ENCODE results near the gene JPH2. TPM values are rescaled to one million over a fixed set of nuclear protein-coding genes. Genes with fewer than 3 reads are reported as not detected.

The JPH2 gene
- total RNA-seq, 4 donors from 2014 or later, result 0.17 to 8.7 (median 4.0) TPM

DNA sequence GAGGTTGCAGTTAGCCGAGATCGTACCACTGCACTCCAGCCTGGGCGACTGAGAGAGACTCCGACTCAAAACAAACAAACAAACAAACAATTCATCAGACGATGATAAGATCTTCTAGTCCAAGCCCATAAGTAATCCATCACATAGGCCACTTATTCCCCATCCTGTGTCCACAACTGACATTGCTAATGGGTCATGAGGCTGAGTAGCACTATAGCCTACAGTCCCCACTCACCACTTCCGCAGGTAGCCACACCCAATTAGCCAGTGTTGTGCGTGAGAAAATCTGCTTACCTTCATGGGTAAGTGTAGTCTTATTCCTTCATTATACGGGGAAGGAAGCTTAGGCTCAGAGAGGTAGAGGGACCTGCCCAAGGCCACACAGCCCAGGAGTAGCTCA is 13.1 kb downstream of the JPH2 start:
- TF ChIP-seq, protein P1, sequence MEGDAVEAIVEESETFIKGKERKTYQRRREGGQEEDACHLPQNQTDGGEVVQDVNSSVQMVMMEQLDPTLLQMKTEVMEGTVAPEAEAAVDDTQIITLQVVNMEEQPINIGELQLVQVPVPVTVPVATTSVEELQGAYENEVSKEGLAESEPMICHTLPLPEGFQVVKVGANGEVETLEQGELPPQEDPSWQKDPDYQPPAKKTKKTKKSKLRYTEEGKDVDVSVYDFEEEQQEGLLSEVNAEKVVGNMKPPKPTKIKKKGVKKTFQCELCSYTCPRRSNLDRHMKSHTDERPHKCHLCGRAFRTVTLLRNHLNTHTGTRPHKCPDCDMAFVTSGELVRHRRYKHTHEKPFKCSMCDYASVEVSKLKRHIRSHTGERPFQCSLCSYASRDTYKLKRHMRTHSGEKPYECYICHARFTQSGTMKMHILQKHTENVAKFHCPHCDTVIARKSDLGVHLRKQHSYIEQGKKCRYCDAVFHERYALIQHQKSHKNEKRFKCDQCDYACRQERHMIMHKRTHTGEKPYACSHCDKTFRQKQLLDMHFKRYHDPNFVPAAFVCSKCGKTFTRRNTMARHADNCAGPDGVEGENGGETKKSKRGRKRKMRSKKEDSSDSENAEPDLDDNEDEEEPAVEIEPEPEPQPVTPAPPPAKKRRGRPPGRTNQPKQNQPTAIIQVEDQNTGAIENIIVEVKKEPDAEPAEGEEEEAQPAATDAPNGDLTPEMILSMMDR (IDR thresholded peaks at IDR 0.05; ENCODE audit: low read depth), result no peak

DNA sequence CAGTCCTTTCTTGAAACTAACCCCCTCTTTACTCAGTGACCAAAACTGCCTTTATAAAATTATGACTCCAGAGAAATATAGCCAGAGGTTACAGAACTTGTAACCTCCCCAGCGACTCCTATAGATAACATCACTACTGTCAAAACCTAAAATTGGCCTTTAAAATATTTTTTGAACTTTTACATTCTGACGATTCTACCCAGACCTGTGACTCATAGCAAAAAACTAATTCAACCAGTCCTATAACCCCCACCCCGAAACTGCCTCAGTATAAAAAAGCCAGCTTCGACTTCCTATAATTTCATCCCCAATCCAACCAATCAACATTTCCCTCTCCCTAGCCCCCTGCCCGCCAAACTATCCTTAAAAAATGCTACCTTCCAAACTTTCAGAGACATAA is 13.9 kb downstream of the JPH2 start:
- TF ChIP-seq, protein P1 (IDR thresholded peaks at IDR 0.05; ENCODE audit: low read depth), result no peak

DNA sequence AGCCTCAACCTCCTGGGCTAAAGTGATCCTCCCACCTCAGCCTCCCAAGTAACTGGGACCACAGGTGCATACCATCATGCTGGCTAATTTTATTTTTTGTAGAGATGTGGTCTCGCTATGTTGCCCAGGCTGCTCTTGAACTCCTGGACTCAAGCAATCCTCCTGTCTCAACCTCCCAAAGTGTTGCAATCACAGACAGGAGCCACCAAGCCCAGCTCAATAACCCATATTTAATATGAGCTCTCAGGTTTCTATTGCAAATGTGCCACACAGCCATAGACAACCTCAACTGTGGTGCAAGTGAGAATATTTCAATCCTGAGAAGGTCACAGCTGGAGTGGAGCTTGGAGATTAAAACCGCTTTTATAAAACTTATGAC is 14.4 kb downstream of the JPH2 start:
- TF ChIP-seq, protein P1 (IDR thresholded peaks at IDR 0.05; ENCODE audit: low read depth), result no peak

DNA sequence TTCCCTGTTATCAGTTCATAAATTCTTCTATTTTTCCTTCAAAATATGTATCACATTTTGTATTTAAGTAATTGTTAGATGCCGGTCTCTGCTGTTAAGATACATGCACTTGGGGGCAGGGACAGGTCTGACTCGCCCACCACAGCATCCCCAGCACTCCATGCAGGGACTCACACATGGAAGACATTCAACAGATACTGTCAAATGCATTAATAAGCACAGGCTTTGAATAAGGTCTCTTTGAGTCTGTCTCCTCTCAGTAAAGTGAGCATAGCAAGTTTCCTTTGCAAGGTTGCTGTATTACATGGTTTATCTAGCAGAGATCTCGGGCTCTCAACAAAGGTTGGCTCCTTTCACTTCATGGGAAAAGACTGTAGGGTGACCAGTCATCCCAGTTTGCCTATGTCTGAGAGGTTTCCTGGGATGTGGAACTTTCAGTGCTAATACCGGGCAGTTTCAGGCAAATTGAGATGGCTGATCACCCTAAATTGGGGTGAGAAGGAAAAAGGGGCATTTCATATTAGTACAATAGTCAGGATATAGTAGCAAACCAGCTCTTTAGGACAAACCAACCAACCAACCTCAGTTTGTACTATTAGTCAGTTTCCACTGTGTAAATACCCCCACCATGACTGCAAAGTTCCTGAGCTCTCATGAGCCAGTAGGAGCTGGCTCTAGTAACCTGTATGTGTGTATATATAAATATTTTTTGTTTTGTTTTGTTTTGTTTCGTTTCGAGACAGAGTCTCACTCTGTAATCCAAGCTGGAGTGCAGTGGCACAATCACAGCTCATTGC is 15.0 kb downstream of the JPH2 start:
- TF ChIP-seq, protein P1 (IDR thresholded peaks at IDR 0.05; ENCODE audit: low read depth), result no peak

DNA sequence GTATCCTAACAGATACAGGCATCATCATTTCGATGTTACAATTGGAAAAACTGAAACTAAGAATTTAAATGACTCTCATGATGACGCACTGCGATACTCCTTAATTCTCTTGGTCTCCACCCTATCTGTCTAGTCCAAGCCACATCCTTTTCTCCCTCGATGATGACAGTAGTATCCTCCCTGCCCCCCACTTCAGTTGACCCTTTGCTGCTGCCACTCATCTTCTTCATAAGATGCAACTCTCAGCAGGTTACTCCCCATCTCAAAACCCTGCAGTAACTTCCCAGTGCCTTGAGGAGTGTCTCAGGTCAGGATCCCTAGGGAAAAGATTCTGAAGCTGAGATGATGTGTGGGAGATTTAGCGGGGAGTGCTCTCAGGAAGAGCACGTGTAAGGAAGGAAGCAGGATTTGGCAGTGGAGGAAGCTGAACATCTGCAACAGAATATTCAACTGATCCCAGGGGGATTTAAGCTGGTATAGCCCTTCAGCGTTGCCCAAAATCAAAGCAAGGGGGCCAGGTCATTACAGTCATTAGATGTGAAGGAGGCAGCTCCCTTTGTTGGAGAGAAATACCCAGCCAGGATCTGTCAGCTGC is 16.1 kb downstream of the JPH2 start:
- TF ChIP-seq, protein P1 (IDR thresholded peaks at IDR 0.05; ENCODE audit: low read depth), result no peak

DNA sequence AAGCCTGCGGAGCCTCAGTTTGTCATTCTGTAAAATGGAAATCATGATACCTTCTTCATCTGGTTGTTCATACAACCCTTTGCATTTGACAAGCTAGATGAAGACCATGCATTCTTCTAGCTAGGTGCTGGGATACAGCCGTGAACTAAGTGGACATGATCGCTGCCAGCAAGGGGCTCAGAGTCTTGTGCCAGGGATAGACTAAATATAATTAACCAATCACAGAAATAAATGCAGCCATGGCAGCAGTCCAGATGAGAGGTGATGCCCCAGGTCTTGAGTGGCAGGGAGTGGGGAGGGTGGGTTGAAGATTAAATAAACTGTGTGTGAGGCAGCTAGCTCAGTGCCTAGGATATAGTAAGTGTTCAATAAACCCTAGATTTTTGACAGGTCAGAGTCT is 19.3 kb downstream of the JPH2 start:
- TF ChIP-seq, protein P1 (IDR thresholded peaks at IDR 0.05; ENCODE audit: low read depth), result no peak

DNA sequence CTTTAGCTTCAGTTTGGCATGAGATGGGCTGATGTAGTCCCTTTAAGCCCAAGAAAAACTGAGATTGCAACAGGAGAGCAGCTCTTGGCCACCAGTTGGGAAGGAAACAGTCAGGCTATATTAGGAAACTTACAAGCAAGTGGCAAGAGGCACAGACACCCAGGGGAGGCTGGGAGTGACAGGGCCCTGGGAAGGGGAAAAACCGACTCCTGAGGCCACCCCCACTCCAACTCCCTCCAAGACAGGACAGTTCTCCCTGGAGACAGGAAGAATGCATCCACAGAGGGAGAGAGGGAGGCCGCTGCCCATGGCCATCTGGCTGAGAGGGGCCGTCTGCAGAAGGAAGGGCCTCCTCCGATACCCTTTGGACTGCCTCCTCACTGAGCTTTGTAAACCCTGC is 20.5 kb downstream of the JPH2 start:
- TF ChIP-seq, protein P1 (IDR thresholded peaks at IDR 0.05; ENCODE audit: low read depth), result no peak

All from subcutaneous adipose tissue (tissue), 4 donors.